ENCODE measurements around the gene RALGPS1.

RALGPS1 gene

GRCh38 chr9:127021664-127022363 is 107.2 kb downstream of the RALGPS1 start:
- DNase-seq (ENCODE audit: low read depth in 3 of 3) = no peak

GRCh38 chr9:127022913-127023660 is 108.5 kb downstream of the RALGPS1 start:
- no peak for DNase-seq (ENCODE audit: low read depth in 3 of 3)

- DNase-seq (ENCODE audit: low read depth in 3 of 3) = no peak
Observed at GRCh38 chr9:127025042-127025441, 110.5 kb downstream of the RALGPS1 start.

GRCh38 chr9:127027694-127028093 is 113.1 kb downstream of the RALGPS1 start:
- DNase-seq (ENCODE audit: low read depth in 3 of 3) = no peak

GRCh38 chr9:127029548-127029947 is 115.0 kb downstream of the RALGPS1 start:
- no peak for DNase-seq (ENCODE audit: low read depth in 3 of 3)

GRCh38 chr9:127030814-127031740 is 116.5 kb downstream of the RALGPS1 start:
- DNase-seq (ENCODE audit: low read depth in 3 of 3) = no peak

- no peak for DNase-seq (ENCODE audit: low read depth in 3 of 3)
Observed at GRCh38 chr9:127032256-127032655, 117.7 kb downstream of the RALGPS1 start.

GRCh38 chr9:127033061-127033460 is 118.5 kb downstream of the RALGPS1 start:
- DNase-seq (ENCODE audit: low read depth in 3 of 3) = no peak

- no peak for DNase-seq (ENCODE audit: low read depth in 3 of 3)
Observed at GRCh38 chr9:127033789-127034188, 119.2 kb downstream of the RALGPS1 start.

GRCh38 chr9:127034691-127035090 is 120.1 kb downstream of the RALGPS1 start:
- DNase-seq (ENCODE audit: low read depth in 3 of 3) = no peak

GRCh38 chr9:127035423-127035822 is 120.8 kb downstream of the RALGPS1 start:
- DNase-seq (ENCODE audit: low read depth in 3 of 3) = no peak

GRCh38 chr9:127035948-127036347 is 121.4 kb downstream of the RALGPS1 start:
- DNase-seq (ENCODE audit: low read depth in 3 of 3) = no peak

GRCh38 chr9:127036437-127036836 is 121.9 kb downstream of the RALGPS1 start:
- no peak for DNase-seq (ENCODE audit: low read depth in 3 of 3)

GRCh38 chr9:127038531-127038930 is 123.9 kb downstream of the RALGPS1 start:
- DNase-seq (ENCODE audit: low read depth in 3 of 3) = no peak

GRCh38 chr9:127039492-127039891 is 124.9 kb downstream of the RALGPS1 start:
- DNase-seq (ENCODE audit: low read depth in 3 of 3) = no peak

GRCh38 chr9:127045148-127045547 is 130.6 kb downstream of the RALGPS1 start:
- no peak for DNase-seq (ENCODE audit: low read depth in 3 of 3)

GRCh38 chr9:127047971-127048370 is 133.4 kb downstream of the RALGPS1 start:
- DNase-seq (ENCODE audit: low read depth in 3 of 3) = no peak

- no peak for DNase-seq (ENCODE audit: low read depth in 3 of 3)
Observed at GRCh38 chr9:127049044-127049443, 134.5 kb downstream of the RALGPS1 start.

GRCh38 chr9:127049581-127049980 is 135.0 kb downstream of the RALGPS1 start:
- no peak for DNase-seq (ENCODE audit: low read depth in 3 of 3)

GRCh38 chr9:127050152-127050551 is 135.6 kb downstream of the RALGPS1 start:
- no peak for DNase-seq (ENCODE audit: low read depth in 3 of 3)

GRCh38 chr9:127050591-127051001 is 136.0 kb downstream of the RALGPS1 start:
- DNase-seq (ENCODE audit: low read depth in 3 of 3) = no peak
